Motor neuron (in vitro differentiated cells): ENCODE results near the gene ZNF701. TPM values are rescaled to one million over a fixed set of nuclear protein-coding genes. Genes with fewer than 3 reads are reported as not detected.
"Not testable (repeated sequence)": the region's sequence is repeated elsewhere in the genome, so short reads cannot be mapped to it uniquely, and the experiment has no call there.

Experiments used
- ATAC-seq, 8 experiments: fragments of 200-7000 bp; cut with Tn5 transposase; replicated peaks in 6 of 8; 2 replicates each; pipeline ENCODE4 v1.8.0; 2021; ENCODE audit warnings: mild to moderate bottlenecking in 8 of 8, moderate library complexity in 8 of 8
- H3K27ac ChIP-seq, 2 donors: fragments of 250-450 bp; sonication (Bioruptor Pico); 2 replicates each; pipeline ENCODE4 v1.9.0; 2021; ENCODE audit warnings: antibody characterized with exemption in 2 of 2, mild to moderate bottlenecking in 2 of 2, moderate library complexity in 1 of 2
- H3K4me1 ChIP-seq, 2 donors: fragments of 250-450 bp; sonication (Bioruptor Pico); replicated peaks in 1 of 2; 2 replicates each; pipeline ENCODE4 v1.6.1; 2021; ENCODE audit warnings: antibody characterized with exemption in 2 of 2, mild to moderate bottlenecking in 2 of 2, moderate library complexity in 1 of 2
- H3K4me3 ChIP-seq, 5 donors: fragments of 250-450 bp; sonication (Bioruptor Pico); 2 replicates each; pipeline ENCODE4 v1.9.0; 2021; ENCODE audit warnings: antibody characterized with exemption in 5 of 5, mild to moderate bottlenecking in 5 of 5, moderate library complexity in 4 of 5
- WGBS, 10 experiments: fragments of 450-650 bp; shearing (Covaris generic); methylation state at CpG; one replicate each; pipeline ENCODE4 v1.0.0; 2022; 5-methylcytosine and 5-hydroxymethylcytosine counted together
- in situ Hi-C, 9 experiments: fragments of 400-800 bp; cut with MboI; loops; one replicate each; pipeline ENCODE4 v1.15.0; 2021; ENCODE audit warnings: low sequenced_read_pairs in 9 of 9, low pct_unique_long_range_greater_than_20kb in 2 of 9; ENCODE audit not compliant: unreplicated experiment in 9 of 9
- total RNA-seq, 8 experiments: library from RNA; unstranded; fragments of 300-600 nt; gene quantifications; 2 replicates each; pipeline versions ENCODE4 v1.2.3 to v1.2.4, GENCODE V29; 2022

ZNF701 gene
- total RNA-seq, 8 experiments from 2014 or later = 6.2 to 15.0 (median 9.5) TPM

- H3K4me3 ChIP-seq = no peak overlapping the region
- H3K27ac ChIP-seq = no peak overlapping the region
- no peaks in the 10 kb centered on the region for H3K4me1 ChIP-seq
- no peak for ATAC-seq
- in situ Hi-C loops = no loop called here
- WGBS, 10 experiments = 90 to 100% (median 93%) methylated on average over 1 to 6 of the region's 6 CpGs; no CpG with 5 or more reads in 4 of the 10 experiments
Measured at GRCh38 chr19:52585604-52586003, 15.5 kb downstream of the ZNF701 start.

GRCh38 chr19:52590728-52591127, 20.6 kb downstream of the ZNF701 start:
- no peaks in the 10 kb centered on the region for H3K4me1 ChIP-seq
- ATAC-seq = peak in 1 of 8 experiments; percentile 41
- in situ Hi-C loops = no loop called here
- 83 to 100% (median 91%) methylated on average over 1 to 3 of the region's 5 CpGs; no CpG with 5 or more reads in 6 of the 10 experiments for WGBS, 10 experiments
- H3K4me3 ChIP-seq = no peak overlapping the region
- no peak overlapping the region for H3K27ac ChIP-seq

- ATAC-seq = no peak
- Histone ChIP-seq H3K27ac (no peak overlapping the region), H3K4me1 (no peaks in the 10 kb centered on the region), H3K4me3 (no peak overlapping the region)
- 0 to 100% (median 86%) methylated on average over 1 to 3 of the region's 3 CpGs; no CpG with 5 or more reads in 2 of the 10 experiments for WGBS, 10 experiments
- in situ Hi-C loops = no loop called here
Measured at GRCh38 chr19:52592301-52592700, 22.2 kb downstream of the ZNF701 start.

- ATAC-seq, H3K27ac ChIP-seq, in situ Hi-C loops, H3K4me1 ChIP-seq, H3K4me3 ChIP-seq: not testable (repeated sequence)
- no CpG with 5 or more reads among the region's 25 CpGs for WGBS, 10 experiments
Measured at GRCh38 chr19:52593441-52593840, 23.4 kb downstream of the ZNF701 start.

GRCh38 chr19:52599241-52599640, 29.2 kb downstream of the ZNF701 start:
- in situ Hi-C loops = no loop called here
- Histone ChIP-seq H3K4me1 (peaks cover 3 to 4% of the 10 kb centered on the region in 2 donors), H3K27ac (no peak overlapping the region), H3K4me3 (no peak overlapping the region)
- WGBS, 10 experiments = 51 to 100% (median 81%) methylated on average over 1 to 3 of the region's 3 CpGs; no CpG with 5 or more reads in 2 of the 10 experiments
- ATAC-seq = no peak

- H3K4me1 ChIP-seq = peaks cover 3 to 4% of the 10 kb centered on the region in 2 donors
- WGBS, 10 experiments = 0 to 37% (median 9%) methylated on average over 1 to 3 of the region's 15 CpGs; no CpG with 5 or more reads in 4 of the 10 experiments
- H3K4me3 ChIP-seq = peak overlapping the region; percentile 31 to 51 (median 45)
- ATAC-seq = peak; percentile 40 to 68 (median 60)
- in situ Hi-C loops = no loop called here
- H3K27ac ChIP-seq = no peak overlapping the region
Measured at GRCh38 chr19:52600639-52601024, 30.5 kb downstream of the ZNF701 start.

- ATAC-seq = peak; percentile 95 to 99 (median 97)
- H3K4me1 ChIP-seq = peaks cover 3 to 4% of the 10 kb centered on the region in 2 donors
- H3K27ac ChIP-seq = no peak overlapping the region
- peak overlapping the region; percentile 31 to 51 (median 45) for H3K4me3 ChIP-seq
- WGBS, 10 experiments = 0 to 3% (median 0%) methylated on average over 1 to 12 of the region's 62 CpGs; no CpG with 5 or more reads in 4 of the 10 experiments
- in situ Hi-C loops = no loop called here
Measured at GRCh38 chr19:52601025-52601973, 31.2 kb downstream of the ZNF701 start.

GRCh38 chr19:52601974-52602366, 31.9 kb downstream of the ZNF701 start:
- in situ Hi-C loops, H3K4me1 ChIP-seq, H3K27ac ChIP-seq: not testable (repeated sequence)
- 17 to 69% (median 49%) methylated on average over 1 to 3 of the region's 3 CpGs for WGBS, 10 experiments
- ATAC-seq = peak in 1 of 8 experiments; percentile 3
- peak overlapping the region in 4 of 5 donors; percentile 38 to 51 (median 48) for H3K4me3 ChIP-seq

GRCh38 chr19:52602941-52603340, 32.9 kb downstream of the ZNF701 start:
- ATAC-seq = no peak
- in situ Hi-C loops = no loop called here
- H3K4me1 ChIP-seq = peaks cover 3 to 4% of the 10 kb centered on the region in 2 donors
- no peak overlapping the region for H3K27ac ChIP-seq
- H3K4me3 ChIP-seq = no peak overlapping the region
- WGBS, 10 experiments = 33 to 100% (median 100%) methylated on average over 1 to 2 of the region's 2 CpGs; no CpG with 5 or more reads in 1 of the 10 experiments

GRCh38 chr19:52603558-52604207, 33.6 kb downstream of the ZNF701 start:
- WGBS, 10 experiments = 25 to 100% (median 92%) methylated on average over 3 to 12 of the region's 14 CpGs; no CpG with 5 or more reads in 1 of the 10 experiments
- Histone ChIP-seq H3K4me3 (no peak overlapping the region), H3K27ac (no peak overlapping the region), H3K4me1 (peaks cover 3 to 4% of the 10 kb centered on the region in 2 donors)
- in situ Hi-C loops = no loop called here
- no peak for ATAC-seq

- in situ Hi-C loops = no loop called here
- WGBS, 10 experiments = 90 to 100% (median 100%) methylated on average over 2 to 5 of the region's 5 CpGs
- Histone ChIP-seq H3K4me3 (no peak overlapping the region), H3K4me1 (no peaks in the 10 kb centered on the region), H3K27ac (no peak overlapping the region)
- ATAC-seq = no peak
Measured at GRCh38 chr19:52613299-52613906, 43.3 kb downstream of the ZNF701 start.

GRCh38 chr19:52621376-52621775, 51.3 kb downstream of the ZNF701 start:
- WGBS, 10 experiments = 74 to 100% (median 89%) methylated on average over 1 to 3 of the region's 3 CpGs; no CpG with 5 or more reads in 2 of the 10 experiments
- ATAC-seq = no peak
- Histone ChIP-seq H3K4me1 (no peaks in the 10 kb centered on the region), H3K27ac (no peak overlapping the region), H3K4me3 (no peak overlapping the region)
- in situ Hi-C loops = no loop called here

- in situ Hi-C loops = no loop called here
- WGBS, 10 experiments = 13 to 100% (median 73%) methylated on average over 1 of the region's 2 CpGs; no CpG with 5 or more reads in 4 of the 10 experiments
- H3K4me1 ChIP-seq = no peaks in the 10 kb centered on the region
- H3K4me3 ChIP-seq = no peak overlapping the region
- H3K27ac ChIP-seq = no peak overlapping the region
- no peak for ATAC-seq
Measured at GRCh38 chr19:52622261-52622660, 52.2 kb downstream of the ZNF701 start.
